A673 (cell line): ENCODE results near the gene TPM1. TPM values are rescaled to one million over a fixed set of nuclear protein-coding genes. Genes with fewer than 3 reads are reported as not detected.

Experiments
- BruUV-seq: library from RNA; stranded (reverse); fragments of 400-500 nt; replicated peaks from 2 replicates; lab custom pipeline; 2021; lab: Mats Ljungman, UMichigan
- CTCF ChIA-PET: fragments of 300-600 bp; sonication (Branson Sonifier 250); formaldehyde crosslinking; loops from one replicate; lab custom pipeline; 2022; ENCODE audit warnings: antibody characterized with exemption; lab: Charles Lee
- POLR2A ChIA-PET: fragments of 300-600 bp; sonication (Branson Sonifier 250); formaldehyde crosslinking; loops from one replicate; lab custom pipeline; 2022; ENCODE audit warnings: antibody characterized with exemption; ENCODE audit not compliant: low non-redundant PET; lab: Charles Lee
- DNase-seq: peaks from one replicate; pipeline ENCODE4 v3.0.0-alpha.2; 2015; ENCODE audit warnings: low spot score
- H3K27ac ChIP-seq: fragments of 200-600 bp; sonication (generic); 2 replicates; pipeline ENCODE4 v1.5.1; 2016; ENCODE audit warnings: mixed run types, low read depth, mild to moderate bottlenecking, mixed read lengths, antibody characterized with exemption, low read length; ENCODE audit not compliant: poor library complexity, severe bottlenecking
- H3K27me3 ChIP-seq: fragments of 200-600 bp; sonication (generic); replicated peaks from 2 replicates; pipeline ENCODE4 v1.6.1; 2017; ENCODE audit warnings: mixed run types, low read depth, mild to moderate bottlenecking, mixed read lengths, antibody characterized with exemption, low read length; ENCODE audit not compliant: insufficient read depth, poor library complexity
- H3K36me3 ChIP-seq: fragments of 200-600 bp; sonication (generic); 2 replicates; pipeline ENCODE4 v1.6.1; 2016; ENCODE audit warnings: mixed run types, mild to moderate bottlenecking, mixed read lengths, antibody characterized with exemption, low read length; ENCODE audit not compliant: insufficient read depth, poor library complexity, severe bottlenecking
- H3K4me1 ChIP-seq: fragments of 200-600 bp; sonication (generic); 2 replicates; pipeline ENCODE4 v1.6.1; 2017; ENCODE audit warnings: mixed run types, mild to moderate bottlenecking, mixed read lengths, antibody characterized with exemption, low read length; ENCODE audit not compliant: insufficient read depth, poor library complexity, severe bottlenecking
- H3K4me3 ChIP-seq: fragments of 200-600 bp; sonication (generic); 2 replicates; pipeline ENCODE4 v1.5.1; 2016; ENCODE audit warnings: low read depth, mixed run types, mild to moderate bottlenecking, mixed read lengths, low read length; ENCODE audit not compliant: poor library complexity, severe bottlenecking
- H3K9me3 ChIP-seq: fragments of 200-600 bp; sonication (generic); 2 replicates; pipeline ENCODE4 v1.6.1; 2016; ENCODE audit warnings: mixed run types, low read depth, mild to moderate bottlenecking, mixed read lengths, antibody characterized with exemption, low read length; ENCODE audit not compliant: poor library complexity, severe bottlenecking
- CTCF ChIP-seq: fragments of 300-800, 200-600 bp; sonication (generic); conservative IDR thresholded peaks from 2 replicates; pipeline ENCODE4 v1.5.1; 2017; ENCODE audit warnings: low read depth, mild to moderate bottlenecking, antibody characterized with exemption, low read length, moderate library complexity, mixed read lengths
- EZH2 ChIP-seq: fragments of 200-600 bp; sonication (generic); IDR thresholded peaks from 2 replicates; pipeline ENCODE4 v1.6.1; 2017; ENCODE audit warnings: borderline replicate concordance, low read depth, mild to moderate bottlenecking, mixed read lengths, antibody characterized with exemption, low read length; ENCODE audit not compliant: poor library complexity, severe bottlenecking
- intact Hi-C: fragments of 100-400 bp; cut with micrococcal nuclease; formaldehyde crosslinking; loops from one replicate; pipeline ENCODE4 v1.10.0; 2022; ENCODE audit not compliant: unreplicated experiment
- total RNA-seq: library from RNA; stranded (reverse); gene quantifications from 2 replicates; pipeline ENCODE4 v1.2.3, GENCODE V29; 2021

The TPM1 gene
- total RNA-seq, 1 experiment from 2014 or later: 31.2 TPM

DNA sequence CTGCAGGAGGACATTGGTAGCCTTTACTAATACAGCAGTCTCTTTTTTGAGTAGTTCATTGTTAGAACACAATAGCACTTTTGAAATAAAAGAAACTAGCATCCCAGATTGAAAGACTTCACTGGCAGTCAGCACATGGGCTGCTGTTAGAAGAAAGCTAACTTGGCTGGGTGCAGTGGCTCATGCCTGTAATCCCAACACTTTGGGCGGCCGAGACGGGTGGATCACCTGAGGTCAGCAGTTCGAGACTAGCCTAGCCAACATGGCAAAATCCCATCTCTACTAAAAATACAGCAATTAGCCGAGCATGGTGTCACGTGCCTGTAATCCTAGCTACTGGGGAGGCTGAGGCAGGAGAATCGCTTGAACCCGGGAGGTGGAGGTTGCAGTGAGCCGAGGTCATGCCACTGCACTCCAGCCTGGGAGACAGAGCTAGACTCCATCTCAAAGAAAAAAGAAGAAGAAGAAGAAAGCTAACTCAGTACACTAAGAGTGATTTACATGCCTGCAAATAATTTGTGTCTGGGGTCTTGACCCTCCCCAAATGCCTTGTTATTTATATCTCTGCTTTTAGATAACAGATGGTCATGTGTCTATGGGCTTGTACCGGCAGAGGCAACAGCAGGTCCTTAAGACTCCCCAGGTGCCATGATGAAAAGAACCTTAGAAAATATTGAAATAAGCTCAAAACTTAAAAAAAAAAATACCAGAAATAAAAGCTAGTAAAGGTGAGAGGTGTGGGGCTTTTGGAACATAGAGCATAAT lies 9.7 kb downstream of the TPM1 start:
- Histone ChIP-seq H3K9me3 (no peaks in the 10 kb centered on the region), H3K36me3 (no peaks in the 10 kb centered on the region), H3K4me1 (peaks cover 28% of the 10 kb centered on the region), H3K4me3 (no peak overlapping the region), H3K27ac (no peak overlapping the region), H3K27me3 (no peaks in the 10 kb centered on the region)
- no peak for TF ChIP-seq CTCF
- TF ChIP-seq EZH2: no peak
- no peak for DNase-seq
- ChIA-PET CTCF (no interaction called here), POLR2A (no interaction called here)
- BruUV-seq: no TSS peak
- intact Hi-C loops: no loop called here

DNA sequence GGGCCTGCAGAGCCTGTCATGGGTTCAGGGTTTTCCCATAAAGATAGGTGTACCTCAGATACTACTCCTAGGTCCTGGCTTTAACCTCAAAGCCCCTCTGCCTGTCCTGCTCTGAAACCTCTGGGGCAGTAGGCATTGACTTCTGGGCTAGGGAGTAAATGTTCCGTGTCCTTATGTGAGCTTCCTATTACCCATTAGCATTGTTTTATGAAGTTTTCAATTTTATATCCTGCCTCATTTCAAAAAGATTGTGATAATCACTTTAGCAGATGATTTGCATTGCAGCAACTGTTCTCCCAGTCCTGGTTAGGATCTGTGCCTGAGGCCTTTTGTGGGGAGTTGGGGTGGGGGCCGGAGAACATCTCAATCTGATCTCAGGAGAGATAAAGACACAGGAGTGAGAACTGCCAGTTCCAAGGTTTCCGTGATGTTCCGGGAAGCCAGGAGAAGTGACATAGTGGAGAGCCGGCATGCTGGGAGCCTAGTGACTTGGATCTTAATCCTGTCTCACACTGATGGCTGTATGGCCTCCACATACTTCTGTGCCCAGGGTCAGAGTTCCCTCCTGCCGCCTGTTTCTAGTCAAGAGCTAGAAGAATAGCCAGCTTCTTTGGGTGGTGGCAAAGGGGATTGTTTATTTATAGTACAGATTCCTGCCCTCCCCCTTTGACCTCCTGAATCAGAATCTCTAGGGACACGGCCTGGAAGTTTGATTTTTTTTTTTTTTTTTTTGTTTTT lies 10.6 kb downstream of the TPM1 start:
- H3K27ac ChIP-seq: no peak overlapping the region
- intact Hi-C loops: no loop called here
- H3K36me3 ChIP-seq: no peaks in the 10 kb centered on the region
- H3K9me3 ChIP-seq: no peaks in the 10 kb centered on the region
- peaks cover 28% of the 10 kb centered on the region for H3K4me1 ChIP-seq
- DNase-seq: no peak
- H3K27me3 ChIP-seq: no peaks in the 10 kb centered on the region
- no TSS peak for BruUV-seq
- POLR2A ChIA-PET: interaction anchor here (0.7 kb wide), 1 partner anchor 144 kb away, joined by 19 read pairs; no protein-coding TSS in a partner anchor
- CTCF ChIA-PET: no interaction called here
- no peak overlapping the region for H3K4me3 ChIP-seq
- TF ChIP-seq EZH2 (no peak), CTCF (no peak)

DNA sequence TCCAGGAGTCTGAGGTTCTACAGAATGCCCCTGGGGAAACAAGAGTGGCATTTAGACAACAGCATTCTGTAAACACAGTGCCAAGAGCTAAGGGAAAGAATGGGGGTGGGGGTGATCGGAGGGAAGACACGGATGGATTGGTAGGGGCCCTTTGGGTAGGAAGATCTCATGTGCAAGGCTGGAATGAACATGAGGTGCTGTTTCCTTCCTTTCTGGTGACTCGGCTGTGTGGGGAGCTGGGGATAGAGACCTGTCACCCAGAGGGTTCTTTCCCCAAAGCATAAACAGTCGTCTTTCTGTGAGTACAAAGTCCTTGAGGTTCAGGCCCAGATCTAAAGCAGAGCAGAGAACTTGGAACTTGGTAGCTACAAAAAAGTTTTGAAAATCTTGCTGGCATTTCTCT lies 11.7 kb downstream of the TPM1 start:
- no peak overlapping the region for H3K4me3 ChIP-seq
- H3K9me3 ChIP-seq: no peaks in the 10 kb centered on the region
- no peak for DNase-seq
- BruUV-seq: no TSS peak
- POLR2A ChIA-PET: no interaction called here
- CTCF ChIA-PET: no interaction called here
- no peaks in the 10 kb centered on the region for H3K27me3 ChIP-seq
- peaks cover 24% of the 10 kb centered on the region for H3K4me1 ChIP-seq
- intact Hi-C loops: no loop called here
- TF ChIP-seq EZH2 (no peak), CTCF (no peak)
- no peaks in the 10 kb centered on the region for H3K36me3 ChIP-seq
- H3K27ac ChIP-seq: no peak overlapping the region
